GM12891 (cell line): ENCODE results near the gene BCAT1.
"Not testable (repeated sequence)": the region's sequence is repeated elsewhere in the genome, so short reads cannot be mapped to it uniquely, and the experiment has no call there.

Experiments
- DNase-seq: peaks from one replicate; pipeline ENCODE4 v3.0.0; 2011; ENCODE audit warnings: low spot score; ENCODE audit not compliant: insufficient read length
- FAIRE-seq: peaks from 2 replicates; lab custom pipeline; 2011; peaks lifted over from hg19 to GRCh38; lab: Jason Lieb, UNC
- PAX5 ChIP-seq: IDR thresholded peaks from 2 replicates; pipeline ENCODE4 v1.6.1; 2011; ENCODE audit warnings: low read length, moderate library complexity, mild to moderate bottlenecking; ENCODE audit not compliant: insufficient read depth, severe bottlenecking
- POLR2A ChIP-seq: IDR thresholded peaks from 2 replicates; pipeline ENCODE4 v1.6.1; 2011; ENCODE audit warnings: low read depth, low read length, control low read depth
- POLR2AphosphoS5 ChIP-seq: IDR thresholded peaks from 2 replicates; pipeline ENCODE4 v1.6.1; 2011; ENCODE audit warnings: low read depth, low read length, control low read depth
- POU2F2 ChIP-seq: IDR thresholded peaks from 2 replicates; pipeline ENCODE4 v1.6.1; 2011; ENCODE audit warnings: low read depth, mild to moderate bottlenecking, control low read depth, low read length, moderate library complexity
- SPI1 ChIP-seq: IDR thresholded peaks from 2 replicates; pipeline ENCODE4 v1.6.1; 2011; ENCODE audit warnings: low read depth, low read length, control low read depth
- TAF1 ChIP-seq: IDR thresholded peaks from 2 replicates; pipeline ENCODE4 v1.6.1; 2011; ENCODE audit warnings: low read depth, low read length, control low read depth

The BCAT1 gene

DNA sequence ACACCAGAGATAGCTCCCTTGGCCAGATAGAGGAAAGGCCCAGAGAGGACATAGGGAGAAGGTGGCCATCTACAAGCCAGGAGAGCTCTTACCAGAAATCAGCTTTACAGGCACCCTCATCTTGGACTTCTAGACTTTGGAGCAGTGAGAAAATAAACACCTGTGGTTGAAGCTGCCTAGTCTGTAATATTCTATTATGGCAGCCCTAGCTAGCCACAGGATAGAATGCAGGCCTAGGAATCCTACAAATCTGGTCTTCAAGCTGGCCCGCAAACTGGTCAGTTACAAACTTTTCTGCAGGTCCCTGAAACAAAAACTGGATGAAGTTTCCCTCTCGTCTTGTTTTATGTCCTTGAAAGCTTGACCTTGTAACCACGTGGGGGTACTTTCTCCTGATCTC, 92.4 kb downstream of the BCAT1 start:
- no peak for DNase-seq
- no peak for FAIRE-seq
- no peak for TF ChIP-seq SPI1
- TF ChIP-seq POLR2AphosphoS5 = no peak
- no peak for TF ChIP-seq POU2F2
- TF ChIP-seq POLR2A = no peak
- TF ChIP-seq TAF1 = no peak
- no peak for TF ChIP-seq PAX5

DNA sequence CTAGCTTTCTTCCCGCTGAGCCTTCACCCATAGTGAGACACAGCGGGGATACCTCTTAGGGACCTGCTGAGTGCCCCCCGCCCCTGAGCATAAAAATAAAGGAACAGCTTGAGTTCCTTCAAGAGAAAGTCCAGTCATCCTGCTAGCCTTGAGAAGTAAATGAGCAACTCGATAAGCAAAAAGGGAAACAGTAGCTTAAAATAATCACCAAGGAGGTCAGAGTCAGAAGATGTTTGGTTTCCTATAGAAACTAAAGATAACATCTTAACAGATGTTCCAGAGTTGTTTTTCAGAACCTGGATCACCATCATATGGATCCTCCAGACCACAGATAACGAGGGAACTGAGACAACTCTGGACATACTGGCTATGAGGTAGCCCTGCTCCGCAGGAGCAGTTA, 94.0 kb downstream of the BCAT1 start:
- DNase-seq (no peak), FAIRE-seq (no peak)
- TF ChIP-seq POLR2A (no peak), SPI1 (no peak), PAX5 (no peak), TAF1 (no peak), POLR2AphosphoS5 (no peak)

DNA sequence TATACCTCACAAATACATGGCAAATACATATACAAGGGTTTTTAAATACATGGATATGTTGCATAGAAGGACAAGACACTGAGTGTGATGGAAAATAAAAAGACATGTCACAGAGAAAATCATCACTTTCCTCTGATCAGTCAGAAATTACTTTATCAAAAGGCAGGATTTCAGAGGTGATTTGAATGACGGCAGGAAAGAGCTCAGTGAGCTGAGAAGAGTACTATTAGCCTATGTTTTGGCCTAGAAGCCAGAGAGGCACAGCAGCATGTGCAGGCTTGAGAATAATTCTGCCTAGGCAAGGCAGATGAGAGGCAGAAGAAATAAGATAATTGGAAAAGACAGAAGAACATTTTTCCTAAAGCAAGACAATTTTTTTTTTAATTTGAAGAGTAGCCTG, 94.9 kb downstream of the BCAT1 start:
- no peak for DNase-seq
- no peak for FAIRE-seq
- TF ChIP-seq PAX5 = no peak
- TF ChIP-seq TAF1 = no peak
- no peak for TF ChIP-seq SPI1
- TF ChIP-seq POLR2AphosphoS5 = no peak
- no peak for TF ChIP-seq POLR2A
- no peak for TF ChIP-seq POU2F2

DNA sequence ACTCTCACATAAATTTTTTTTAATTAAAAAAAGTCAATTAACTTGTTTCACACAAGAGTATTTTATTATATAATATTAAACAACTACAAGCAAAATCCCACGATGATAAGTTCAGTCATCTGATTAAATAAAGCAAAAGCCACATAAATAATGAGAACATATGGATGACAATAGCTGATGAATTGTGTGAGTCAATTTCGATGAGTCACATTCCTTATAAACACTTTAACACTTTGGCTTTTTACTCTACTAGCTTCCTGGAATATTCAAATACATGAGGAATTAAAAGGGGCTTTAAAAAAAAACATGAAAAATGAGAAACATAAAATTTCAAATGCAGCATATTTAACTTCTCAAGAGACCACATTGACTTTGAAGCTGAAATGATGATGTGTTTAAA, 95.3 kb downstream of the BCAT1 start:
- FAIRE-seq = no peak

DNA sequence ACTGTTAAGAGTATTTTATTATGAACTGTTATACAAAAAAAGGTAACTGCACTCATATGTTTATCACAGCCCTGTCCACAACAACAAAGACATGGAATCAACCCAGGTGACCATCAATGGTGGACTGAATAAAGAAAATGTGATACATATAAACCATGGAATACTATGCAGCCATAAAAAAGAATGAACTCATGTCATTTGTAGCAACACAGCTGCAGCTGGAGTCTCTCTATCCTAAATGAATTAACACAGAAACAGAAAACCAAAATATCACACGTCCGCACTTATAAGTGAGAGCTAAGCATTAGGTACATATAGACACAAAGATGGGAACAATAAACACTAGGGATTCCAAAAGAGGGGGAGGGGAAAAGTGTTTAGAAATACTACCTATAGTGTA, 95.8 kb downstream of the BCAT1 start:
- TF ChIP-seq POLR2A (no peak), POLR2AphosphoS5 (no peak), PAX5 (no peak), TAF1 (no peak), POU2F2 (no peak), SPI1 (no peak)
- FAIRE-seq = no peak
- no peak for DNase-seq

More for the DNA sequence above, 95.3 kb downstream of the BCAT1 start:
- DNase-seq = no peak
- TF ChIP-seq POLR2AphosphoS5 (no peak), POLR2A (no peak), PAX5 (no peak), SPI1 (no peak), POU2F2 (no peak), TAF1 (no peak)

DNA sequence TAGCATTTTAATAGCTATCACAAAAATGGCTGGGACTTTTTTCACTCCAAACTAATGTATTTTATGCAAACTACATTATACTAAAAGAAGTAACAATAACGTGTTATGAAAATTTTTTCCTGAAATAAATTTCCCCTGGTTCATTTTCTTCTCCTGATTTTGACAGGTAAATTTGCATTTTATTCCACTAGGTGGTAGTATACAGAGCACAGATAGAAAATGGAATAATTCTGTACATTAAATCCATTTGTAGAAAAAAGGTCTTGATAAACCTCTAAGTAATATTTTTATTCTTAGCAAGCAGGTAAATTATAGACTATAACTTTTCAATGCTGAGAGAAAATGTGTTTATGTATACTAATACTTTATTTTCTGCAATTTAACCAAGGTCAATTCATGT, 96.5 kb downstream of the BCAT1 start:
- DNase-seq (no peak), FAIRE-seq (no peak)
- TF ChIP-seq POLR2AphosphoS5 = no peak
- TF ChIP-seq POU2F2 = no peak
- no peak for TF ChIP-seq SPI1
- no peak for TF ChIP-seq POLR2A
- no peak for TF ChIP-seq PAX5
- TF ChIP-seq TAF1 = no peak

DNA sequence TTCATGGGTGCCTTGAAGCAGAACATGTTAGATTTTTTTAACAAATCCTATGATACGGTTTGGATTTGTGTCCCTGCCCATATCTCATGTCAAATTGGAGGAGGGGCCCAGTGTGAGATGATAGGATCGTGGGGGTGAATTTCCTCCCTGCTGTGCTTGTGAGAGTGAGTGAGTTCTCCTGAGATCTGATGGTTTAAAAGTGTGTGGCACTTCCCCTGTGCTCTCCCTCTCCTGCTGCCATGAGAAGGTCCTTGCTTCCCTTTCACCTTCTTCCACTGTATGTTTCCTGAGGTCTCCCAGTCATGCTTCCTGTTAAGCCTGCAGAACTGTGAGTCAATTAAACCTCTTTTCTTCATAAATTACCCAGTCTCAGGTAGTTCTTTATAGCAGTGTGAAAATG, 97.0 kb downstream of the BCAT1 start:
- not testable (repeated sequence) for DNase-seq, FAIRE-seq

DNA sequence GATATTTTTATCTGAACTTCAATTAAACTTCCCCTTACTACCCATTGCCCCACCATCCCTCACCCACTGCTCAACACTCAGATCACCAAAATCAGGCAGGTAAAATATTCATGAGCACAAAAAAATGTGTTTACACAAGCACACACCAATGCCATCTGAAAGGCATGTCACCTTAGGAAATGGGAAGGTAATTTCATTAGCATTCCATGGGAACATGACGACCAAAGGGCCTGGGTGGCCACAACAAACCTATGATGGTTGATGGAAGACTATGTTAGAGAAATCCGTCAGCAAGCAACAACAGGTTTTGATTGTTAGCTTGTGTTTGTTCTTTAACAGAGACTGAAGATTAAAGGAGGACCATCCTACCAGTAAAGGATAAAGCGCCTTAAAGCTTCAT, 97.6 kb downstream of the BCAT1 start:
- DNase-seq (no peak), FAIRE-seq (no peak)
- no peak for TF ChIP-seq POLR2AphosphoS5
- TF ChIP-seq TAF1 = no peak
- no peak for TF ChIP-seq POLR2A
- no peak for TF ChIP-seq POU2F2
- no peak for TF ChIP-seq SPI1
- TF ChIP-seq PAX5 = no peak

DNA sequence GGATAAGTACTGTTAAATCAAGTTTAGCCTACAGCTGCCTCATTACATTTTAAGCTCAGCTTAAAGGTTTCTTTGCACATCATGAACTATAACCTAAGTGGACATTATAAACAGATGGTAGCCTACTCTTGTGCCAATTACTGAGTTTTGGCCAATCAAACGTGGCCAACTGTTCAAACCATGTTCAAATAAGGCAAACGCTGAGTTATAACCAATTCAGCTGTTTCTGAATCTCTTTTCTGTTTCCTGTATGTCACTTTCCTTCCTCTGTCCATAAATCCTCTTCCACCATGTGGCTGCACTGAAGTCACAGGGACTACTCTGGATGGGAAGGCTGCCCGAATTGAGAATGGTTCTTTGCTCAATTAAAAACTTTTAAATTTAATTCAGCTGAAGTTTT, 98.4 kb downstream of the BCAT1 start:
- TF ChIP-seq TAF1 = no peak
- no peak for TF ChIP-seq POLR2AphosphoS5
- TF ChIP-seq PAX5 = no peak
- no peak for TF ChIP-seq POLR2A
- no peak for TF ChIP-seq POU2F2
- no peak for TF ChIP-seq SPI1
- FAIRE-seq = no peak
- no peak for DNase-seq

DNA sequence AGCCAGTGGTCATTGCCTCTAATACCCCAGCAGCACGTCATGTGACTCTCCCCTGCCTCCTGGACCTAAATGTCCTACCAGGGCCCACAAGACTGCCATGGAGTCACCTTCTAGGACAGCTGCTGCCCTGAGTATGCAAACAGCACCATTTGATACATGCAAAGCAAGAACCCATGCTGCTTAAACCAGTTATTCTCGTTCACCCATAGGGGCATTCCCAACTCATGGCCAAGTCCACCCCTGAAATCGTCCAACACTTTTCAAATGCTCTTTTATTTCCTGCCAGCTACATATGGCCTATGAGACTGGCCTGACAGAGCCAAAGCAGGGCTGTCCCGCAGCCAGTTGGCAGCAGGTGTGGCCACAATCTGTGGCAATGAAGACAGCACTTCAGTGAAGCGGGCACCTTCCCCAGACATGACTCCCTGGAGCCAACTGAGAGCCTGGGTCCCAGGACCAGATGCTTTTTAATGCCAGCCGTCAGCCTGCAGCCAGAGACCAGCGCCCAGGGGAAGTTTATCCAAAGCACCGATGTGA, 99.9 kb downstream of the BCAT1 start:
- DNase-seq (no peak), FAIRE-seq (no peak)
- TF ChIP-seq PAX5 (no peak), POLR2AphosphoS5 (no peak), POU2F2 (no peak), SPI1 (no peak), POLR2A (no peak), TAF1 (no peak)

DNA sequence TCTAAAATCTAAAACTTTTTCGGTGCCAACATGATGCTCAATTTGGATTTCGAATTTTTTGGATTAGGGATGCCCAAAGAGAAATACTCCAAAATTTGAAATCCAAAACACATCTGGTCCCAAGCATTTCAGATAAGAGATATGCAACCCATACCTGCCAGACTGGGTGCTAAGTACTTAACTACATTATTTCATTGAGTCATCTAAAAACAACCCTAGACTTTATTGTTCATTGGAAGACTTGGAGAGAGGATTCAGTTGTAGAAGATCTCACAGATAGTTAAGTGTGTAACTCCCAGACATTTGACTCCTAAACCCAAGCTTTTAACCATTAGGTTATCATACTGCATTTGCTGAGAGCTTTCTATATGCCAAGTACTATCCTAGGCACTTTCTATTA, 102.2 kb downstream of the BCAT1 start:
- TF ChIP-seq SPI1 = no peak
- no peak for TF ChIP-seq TAF1
- TF ChIP-seq POLR2A = no peak
- TF ChIP-seq POLR2AphosphoS5 = no peak
- no peak for TF ChIP-seq POU2F2
- no peak for TF ChIP-seq PAX5
- DNase-seq (no peak), FAIRE-seq (no peak)
